Measurements from ENCODE around the gene JHY.

Gene JHY

DNA sequence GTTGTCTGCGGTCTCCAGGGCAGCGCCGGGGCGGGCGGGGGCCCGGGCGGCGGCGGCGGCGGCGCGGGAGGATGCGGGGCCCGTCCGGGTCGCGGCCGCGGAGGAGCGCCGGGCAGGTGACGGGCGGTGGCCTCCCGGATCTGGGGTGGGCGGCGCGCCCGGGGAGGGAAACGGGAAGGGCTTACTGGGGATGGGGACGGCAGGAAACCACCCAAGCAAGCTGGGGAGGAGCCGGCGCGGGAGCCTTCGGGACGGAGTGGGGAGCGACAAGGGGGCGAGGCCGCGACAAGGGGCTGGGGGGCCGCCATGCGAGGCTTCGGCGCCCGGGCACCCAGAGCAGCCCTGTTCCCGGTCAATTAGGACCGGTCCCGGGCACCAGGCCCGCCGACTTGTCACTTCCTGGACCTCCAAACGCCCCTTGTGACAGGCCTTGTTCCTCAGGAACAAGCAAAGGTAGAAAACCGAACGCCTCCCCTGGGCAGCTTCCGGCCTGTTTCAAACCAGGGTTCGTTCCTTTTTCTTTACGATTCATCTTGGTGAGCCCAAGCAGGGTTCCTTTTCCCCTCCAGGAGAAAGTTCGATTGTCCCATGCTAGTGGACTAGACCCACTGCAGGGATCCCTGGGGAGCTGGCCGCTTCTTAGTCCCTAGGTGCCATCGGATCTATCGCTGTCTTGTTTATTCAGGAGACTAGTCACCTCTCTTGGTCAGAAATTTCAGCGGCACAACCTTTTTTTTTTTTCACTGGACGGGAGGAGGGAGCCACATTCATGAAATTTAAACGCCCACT, 492 bp downstream of the JHY start:
- 0 out of 2 replicates have a peak, but pooled peaks have one; percentile 27 for TF ChIP-seq TAF1 (IDR thresholded peaks at IDR 0.05; ENCODE audit: low read depth)
- TF ChIP-seq, protein P1, sequence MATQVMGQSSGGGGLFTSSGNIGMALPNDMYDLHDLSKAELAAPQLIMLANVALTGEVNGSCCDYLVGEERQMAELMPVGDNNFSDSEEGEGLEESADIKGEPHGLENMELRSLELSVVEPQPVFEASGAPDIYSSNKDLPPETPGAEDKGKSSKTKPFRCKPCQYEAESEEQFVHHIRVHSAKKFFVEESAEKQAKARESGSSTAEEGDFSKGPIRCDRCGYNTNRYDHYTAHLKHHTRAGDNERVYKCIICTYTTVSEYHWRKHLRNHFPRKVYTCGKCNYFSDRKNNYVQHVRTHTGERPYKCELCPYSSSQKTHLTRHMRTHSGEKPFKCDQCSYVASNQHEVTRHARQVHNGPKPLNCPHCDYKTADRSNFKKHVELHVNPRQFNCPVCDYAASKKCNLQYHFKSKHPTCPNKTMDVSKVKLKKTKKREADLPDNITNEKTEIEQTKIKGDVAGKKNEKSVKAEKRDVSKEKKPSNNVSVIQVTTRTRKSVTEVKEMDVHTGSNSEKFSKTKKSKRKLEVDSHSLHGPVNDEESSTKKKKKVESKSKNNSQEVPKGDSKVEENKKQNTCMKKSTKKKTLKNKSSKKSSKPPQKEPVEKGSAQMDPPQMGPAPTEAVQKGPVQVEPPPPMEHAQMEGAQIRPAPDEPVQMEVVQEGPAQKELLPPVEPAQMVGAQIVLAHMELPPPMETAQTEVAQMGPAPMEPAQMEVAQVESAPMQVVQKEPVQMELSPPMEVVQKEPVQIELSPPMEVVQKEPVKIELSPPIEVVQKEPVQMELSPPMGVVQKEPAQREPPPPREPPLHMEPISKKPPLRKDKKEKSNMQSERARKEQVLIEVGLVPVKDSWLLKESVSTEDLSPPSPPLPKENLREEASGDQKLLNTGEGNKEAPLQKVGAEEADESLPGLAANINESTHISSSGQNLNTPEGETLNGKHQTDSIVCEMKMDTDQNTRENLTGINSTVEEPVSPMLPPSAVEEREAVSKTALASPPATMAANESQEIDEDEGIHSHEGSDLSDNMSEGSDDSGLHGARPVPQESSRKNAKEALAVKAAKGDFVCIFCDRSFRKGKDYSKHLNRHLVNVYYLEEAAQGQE (IDR thresholded peaks at IDR 0.05; ENCODE audit: low read depth) = no peak
- no peak for TF ChIP-seq YY1 (IDR thresholded peaks at IDR 0.05; ENCODE audit: low read depth)
- TF ChIP-seq, protein P2, sequence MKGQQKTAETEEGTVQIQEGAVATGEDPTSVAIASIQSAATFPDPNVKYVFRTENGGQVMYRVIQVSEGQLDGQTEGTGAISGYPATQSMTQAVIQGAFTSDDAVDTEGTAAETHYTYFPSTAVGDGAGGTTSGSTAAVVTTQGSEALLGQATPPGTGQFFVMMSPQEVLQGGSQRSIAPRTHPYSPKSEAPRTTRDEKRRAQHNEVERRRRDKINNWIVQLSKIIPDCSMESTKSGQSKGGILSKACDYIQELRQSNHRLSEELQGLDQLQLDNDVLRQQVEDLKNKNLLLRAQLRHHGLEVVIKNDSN (IDR thresholded peaks at IDR 0.05) = no peak

GRCh38 chr11:122883646-122883979, 1.1 kb downstream of the JHY start:
- TF ChIP-seq FOXM1 (IDR thresholded peaks at IDR 0.05; ENCODE audit: borderline replicate concordance, low read depth) = no peak
- no peak for TF ChIP-seq TEAD4 (IDR thresholded peaks at IDR 0.05)
- TF ChIP-seq EP300 (IDR thresholded peaks at IDR 0.05; ENCODE audit: borderline replicate concordance) = no peak
- no peak for TF ChIP-seq CREB1 (IDR thresholded peaks at IDR 0.05; ENCODE audit: low read depth)
- TF ChIP-seq EGR1 (IDR thresholded peaks at IDR 0.05) = no peak
- no peak for TF ChIP-seq CEBPB (IDR thresholded peaks at IDR 0.05)
- no peak for TF ChIP-seq RAD21 (IDR thresholded peaks at IDR 0.05; ENCODE audit: low read depth)
- no peak for TF ChIP-seq YY1 (IDR thresholded peaks at IDR 0.05; ENCODE audit: low read depth)
- TF ChIP-seq, protein P2 (IDR thresholded peaks at IDR 0.05) = no peak
- no peak for TF ChIP-seq NFIC (IDR thresholded peaks at IDR 0.05)
- TF ChIP-seq, protein P3, sequence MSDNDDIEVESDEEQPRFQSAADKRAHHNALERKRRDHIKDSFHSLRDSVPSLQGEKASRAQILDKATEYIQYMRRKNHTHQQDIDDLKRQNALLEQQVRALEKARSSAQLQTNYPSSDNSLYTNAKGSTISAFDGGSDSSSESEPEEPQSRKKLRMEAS (IDR thresholded peaks at IDR 0.05) = no peak
- TF ChIP-seq ZBTB7A (IDR thresholded peaks at IDR 0.05; ENCODE audit: low read depth) = no peak
- TF ChIP-seq, protein P1 (IDR thresholded peaks at IDR 0.05; ENCODE audit: low read depth) = no peak
- no peak for TF ChIP-seq TCF12 (IDR thresholded peaks at IDR 0.05; ENCODE audit: low read depth)
- TF ChIP-seq TAF1 (IDR thresholded peaks at IDR 0.05; ENCODE audit: low read depth) = no peak

- TF ChIP-seq TCF12 (IDR thresholded peaks at IDR 0.05; ENCODE audit: low read depth) (no peak), YY1 (IDR thresholded peaks at IDR 0.05; ENCODE audit: low read depth) (no peak), ZBTB7A (IDR thresholded peaks at IDR 0.05; ENCODE audit: low read depth) (no peak), EGR1 (IDR thresholded peaks at IDR 0.05) (no peak), RAD21 (IDR thresholded peaks at IDR 0.05; ENCODE audit: low read depth) (no peak), CREB1 (IDR thresholded peaks at IDR 0.05; ENCODE audit: low read depth) (no peak), TAF1 (IDR thresholded peaks at IDR 0.05; ENCODE audit: low read depth) (no peak), FOXM1 (IDR thresholded peaks at IDR 0.05; ENCODE audit: borderline replicate concordance, low read depth) (no peak), TEAD4 (IDR thresholded peaks at IDR 0.05) (no peak), EP300 (IDR thresholded peaks at IDR 0.05; ENCODE audit: borderline replicate concordance) (no peak), NFIC (IDR thresholded peaks at IDR 0.05) (no peak), CEBPB (IDR thresholded peaks at IDR 0.05) (no peak)
- TF ChIP-seq, protein P1 (IDR thresholded peaks at IDR 0.05; ENCODE audit: low read depth) = no peak
- TF ChIP-seq, protein P3 (IDR thresholded peaks at IDR 0.05) = no peak
- TF ChIP-seq, protein P2 (IDR thresholded peaks at IDR 0.05) = no peak
Measured at GRCh38 chr11:122888162-122888561, 5.6 kb downstream of the JHY start.

DNA sequence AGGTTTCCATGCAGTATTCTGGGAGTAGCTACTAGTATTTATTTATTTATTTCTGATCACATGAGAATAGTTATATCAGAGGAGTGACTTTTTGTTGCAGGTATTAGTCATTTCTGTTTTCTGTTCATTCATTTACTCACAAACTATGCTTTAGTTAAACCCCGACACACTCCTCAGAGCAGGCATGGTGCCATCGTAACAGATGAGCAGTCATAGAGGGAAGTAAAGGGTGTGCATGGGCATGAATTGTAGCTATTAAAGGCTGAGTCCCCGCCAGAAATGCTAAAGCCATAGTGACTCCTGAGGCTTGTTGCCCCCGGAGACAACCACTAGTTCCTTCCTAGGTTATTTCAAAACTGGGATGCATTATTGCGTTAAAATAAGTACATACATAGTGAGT, 10.6 kb downstream of the JHY start:
- no peak for TF ChIP-seq CEBPB (IDR thresholded peaks at IDR 0.05)
- TF ChIP-seq TEAD4 (IDR thresholded peaks at IDR 0.05) = no peak
- no peak for TF ChIP-seq NFIC (IDR thresholded peaks at IDR 0.05)
- TF ChIP-seq, protein P2 (IDR thresholded peaks at IDR 0.05) = no peak
- TF ChIP-seq RAD21 (IDR thresholded peaks at IDR 0.05; ENCODE audit: low read depth) = no peak
- TF ChIP-seq ZBTB7A (IDR thresholded peaks at IDR 0.05; ENCODE audit: low read depth) = no peak
- no peak for TF ChIP-seq YY1 (IDR thresholded peaks at IDR 0.05; ENCODE audit: low read depth)
- TF ChIP-seq, protein P3 (IDR thresholded peaks at IDR 0.05) = no peak
- no peak for TF ChIP-seq FOXM1 (IDR thresholded peaks at IDR 0.05; ENCODE audit: borderline replicate concordance, low read depth)
- no peak for TF ChIP-seq CREB1 (IDR thresholded peaks at IDR 0.05; ENCODE audit: low read depth)
- TF ChIP-seq, protein P1 (IDR thresholded peaks at IDR 0.05; ENCODE audit: low read depth) = no peak
- no peak for TF ChIP-seq EGR1 (IDR thresholded peaks at IDR 0.05)
- TF ChIP-seq TAF1 (IDR thresholded peaks at IDR 0.05; ENCODE audit: low read depth) = no peak
- TF ChIP-seq TCF12 (IDR thresholded peaks at IDR 0.05; ENCODE audit: low read depth) = no peak
- TF ChIP-seq EP300 (IDR thresholded peaks at IDR 0.05; ENCODE audit: borderline replicate concordance) = no peak

All from Ishikawa (cell line).